Myocyte (in vitro differentiated cells): ENCODE data around the gene CPS1. TPM values are rescaled to one million over a fixed set of nuclear protein-coding genes. Genes with fewer than 3 reads are reported as not detected.

Experiments used
- DNase-seq: peaks from one replicate; pipeline ENCODE4 v3.0.0-alpha.2; 2012; ENCODE audit warnings: low read depth
- total RNA-seq: library from RNA; depleted of rRNA; stranded (reverse); fragments of >200 nt; gene quantifications from 2 replicates; pipeline ENCODE4 v1.2.3, GENCODE V29; 2014

CPS1 gene
- total RNA-seq, 1 donor from 2014 or later, result 27.5 TPM

DNA sequence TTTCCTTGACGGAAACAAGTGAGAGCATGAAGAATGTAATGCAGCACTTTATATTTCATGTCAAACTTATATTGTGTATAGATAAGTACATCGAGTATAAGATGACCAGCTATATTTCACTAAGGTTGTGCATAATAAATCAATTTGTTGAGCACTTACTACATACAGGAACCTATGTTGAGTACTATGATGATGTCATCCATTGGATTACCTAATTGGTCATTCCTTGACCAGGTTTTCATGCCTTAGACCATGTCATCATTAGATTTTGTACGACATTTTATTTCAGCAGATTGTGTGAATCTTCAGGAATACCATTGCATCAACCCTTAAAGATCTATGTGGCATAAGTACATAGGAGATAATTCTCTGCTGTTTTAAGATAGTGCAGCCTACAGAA, 119.7 kb downstream of the CPS1 start:
- no peak for DNase-seq

DNA sequence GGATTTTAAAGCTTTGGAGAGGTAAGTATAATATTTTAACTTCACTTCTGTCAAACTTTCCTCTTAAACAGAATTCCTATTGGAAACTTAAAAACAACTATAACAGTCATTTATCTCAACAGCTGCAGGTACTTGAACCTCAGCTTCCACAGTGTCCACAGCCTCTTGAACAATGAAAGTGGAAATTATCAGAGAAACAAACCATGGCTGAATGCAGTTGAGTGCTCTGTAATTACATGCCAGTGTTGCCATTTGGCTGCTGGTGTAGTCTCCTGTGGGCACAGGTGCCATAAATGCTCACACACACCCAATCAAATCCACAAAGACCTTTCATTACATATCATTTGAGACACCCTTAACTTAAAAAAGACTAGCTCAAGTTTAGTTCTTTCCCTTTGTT, 125.1 kb downstream of the CPS1 start:
- no peak for DNase-seq

- no peak for DNase-seq
These were observed 130.0 kb downstream of the CPS1 start for GRCh38 chr2:210686401-210686800.

- DNase-seq, result no peak
These were observed 131.5 kb downstream of the CPS1 start for GRCh38 chr2:210687786-210688470.

DNA sequence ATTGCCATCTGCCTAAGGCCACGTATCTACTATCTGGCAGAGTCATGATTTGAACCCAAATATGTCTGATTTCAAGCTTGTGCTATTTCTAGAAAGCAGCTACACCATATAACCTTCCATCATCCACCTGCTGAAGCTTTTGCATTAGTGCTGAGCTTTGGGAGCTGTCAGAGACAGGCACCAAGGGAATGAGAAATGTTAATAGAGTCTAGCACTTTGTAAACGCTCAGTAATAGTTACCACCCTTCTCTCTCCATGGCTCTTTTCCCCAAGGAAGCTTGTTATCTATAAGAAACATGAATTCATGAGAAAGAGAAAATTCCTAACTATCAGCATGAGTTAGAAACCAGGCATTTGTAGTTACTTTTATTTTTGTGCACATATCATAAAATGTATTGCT, 151.5 kb downstream of the CPS1 start:
- no peak for DNase-seq

DNA sequence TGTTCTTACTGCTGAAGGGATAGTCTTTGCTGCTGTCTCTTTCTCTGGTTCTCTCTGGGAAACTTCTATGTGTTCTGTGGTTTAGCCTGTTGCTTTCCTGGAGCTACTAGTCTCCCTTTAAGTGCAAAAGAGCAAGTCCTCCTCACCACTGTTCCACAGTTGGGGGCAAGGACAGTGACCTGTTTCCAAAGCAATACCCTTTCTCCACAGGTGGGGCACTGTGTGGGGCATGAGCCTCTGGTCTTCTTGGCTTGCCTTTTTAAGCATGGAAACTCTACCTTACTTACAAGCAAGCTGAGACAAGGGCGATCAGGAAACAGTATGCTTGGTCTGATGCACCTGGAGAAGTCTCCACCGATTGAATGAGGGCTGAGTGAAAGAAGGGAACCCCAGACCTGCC, 156.7 kb downstream of the CPS1 start:
- DNase-seq, result no peak

DNA sequence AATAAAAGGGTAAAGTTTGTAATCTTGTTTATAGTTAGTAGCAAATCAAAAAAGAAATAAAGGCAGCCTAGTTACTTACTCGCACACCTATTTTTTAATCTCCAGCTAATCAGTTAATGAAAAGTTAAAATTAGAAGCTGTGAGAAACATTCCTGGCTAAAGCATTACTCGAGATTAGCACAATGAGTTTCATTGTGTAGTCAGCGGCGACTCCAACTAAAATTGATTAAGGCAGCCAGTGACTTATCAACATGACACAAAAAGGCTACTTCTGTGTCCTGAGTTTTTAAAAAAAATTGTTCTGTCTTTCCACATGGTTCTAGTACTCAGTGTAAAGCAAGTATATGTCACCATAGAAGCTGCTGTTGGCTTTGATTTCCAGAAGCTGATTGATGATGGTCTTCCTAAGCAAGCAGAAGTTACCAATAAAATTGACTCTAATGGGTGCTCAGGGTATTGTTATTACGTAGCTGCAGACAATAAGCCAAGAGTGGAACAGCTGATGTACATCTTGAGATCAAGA, 159.2 kb downstream of the CPS1 start:
- DNase-seq, result no peak

DNA sequence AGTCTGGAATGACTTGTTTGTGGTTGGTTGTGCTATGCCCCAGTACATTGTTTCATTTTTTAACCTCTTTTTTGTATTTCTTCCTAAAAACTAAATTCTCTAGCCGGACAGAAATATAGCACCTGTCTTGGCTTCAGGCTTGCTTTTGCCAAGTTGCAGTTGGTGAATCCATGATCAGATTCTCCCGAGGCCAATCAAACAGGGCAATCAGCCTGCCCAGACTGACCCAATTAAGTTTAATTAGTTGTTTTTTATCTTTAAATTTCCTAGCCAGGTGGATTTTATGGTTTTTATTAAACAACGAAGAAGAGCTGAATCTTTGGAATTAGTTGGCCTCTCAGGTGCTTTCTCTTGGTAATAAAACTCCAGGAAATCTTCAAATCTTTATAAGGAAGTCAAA, 162.1 kb downstream of the CPS1 start:
- no peak for DNase-seq

GRCh38 chr2:210722092-210722491, 165.7 kb downstream of the CPS1 start:
- DNase-seq, result no peak

GRCh38 chr2:210727549-210727948, 171.2 kb downstream of the CPS1 start:
- DNase-seq, result no peak

Other genes starting within 250 kb of the CPS1 start
- 391 and 635 TPM in 2 replicates for gene MYL1, start 241.4 kb upstream of the CPS1 start, total RNA-seq
- 40.8 and 53.9 TPM in 2 replicates for gene LANCL1, start 79.8 kb upstream of the CPS1 start, total RNA-seq